MCF 10A (cell line): ENCODE measurements around the gene MBOAT2. TPM values are rescaled to one million over a fixed set of nuclear protein-coding genes. Genes with fewer than 3 reads are reported as not detected.

Experiments
- BruUV-seq: library from RNA; stranded (reverse); fragments of 400-500 nt; replicated peaks from 2 replicates; lab custom pipeline; 2021; lab: Mats Ljungman, UMichigan
- CTCF ChIA-PET: fragments of 300-600 bp; sonication (Branson Sonifier 250); formaldehyde crosslinking; extraction: SDS; loops from one replicate; lab custom pipeline; 2021; ENCODE audit warnings: antibody characterized with exemption, inconsistent platforms; lab: Yijun Ruan, JAX
- POLR2A ChIA-PET: fragments of 300-600, 350-650 bp; sonication (Branson Sonifier 250); formaldehyde crosslinking; extraction: SDS; loops from one replicate; lab custom pipeline; 2020; ENCODE audit warnings: antibody characterized with exemption, inconsistent platforms; lab: Yijun Ruan, JAX
- DNase-seq: peaks from one replicate; pipeline ENCODE4 v3.0.0-alpha.2; 2018; ENCODE audit not compliant: unreplicated experiment
- H3K27ac Mint-ChIP-seq: one replicate; pipeline ENCODE4 v1.8.0; 2022; ENCODE audit warnings: mild to moderate bottlenecking, low read depth, mixed read lengths; ENCODE audit not compliant: unreplicated experiment
- H3K27me3 Mint-ChIP-seq: one replicate; pipeline ENCODE4 v1.8.0; 2022; ENCODE audit warnings: mixed read lengths; ENCODE audit not compliant: insufficient read depth, unreplicated experiment
- H3K36me3 Mint-ChIP-seq: one replicate; pipeline ENCODE4 v1.8.0; 2022; ENCODE audit warnings: mild to moderate bottlenecking, moderate library complexity, mixed read lengths; ENCODE audit not compliant: insufficient read depth, unreplicated experiment
- H3K4me1 Mint-ChIP-seq: one replicate; pipeline ENCODE4 v1.8.0; 2022; ENCODE audit warnings: mixed read lengths; ENCODE audit not compliant: insufficient read depth, unreplicated experiment
- H3K4me3 Mint-ChIP-seq: one replicate; pipeline ENCODE4 v1.8.0; 2022; ENCODE audit warnings: mild to moderate bottlenecking, moderate library complexity, mixed read lengths; ENCODE audit not compliant: unreplicated experiment
- H3K9me3 Mint-ChIP-seq: one replicate; pipeline ENCODE4 v1.8.0; 2022; ENCODE audit warnings: mixed read lengths; ENCODE audit not compliant: unreplicated experiment
- intact Hi-C: fragments of 100-400 bp; cut with micrococcal nuclease; formaldehyde crosslinking; loops from 2 replicates; pipeline ENCODE4 v1.14.1; 2022
- total RNA-seq: library from RNA; stranded (reverse); gene quantifications from 2 replicates; pipeline ENCODE4 v1.2.3, GENCODE V29; 2022
- TF ChIP-seq, protein P1 (sequence below): fragments of 200-600 bp; IDR thresholded peaks from one replicate; pipeline ENCODE4 v1.8.0; 2022; ENCODE audit warnings: antibody characterized with exemption, mild to moderate bottlenecking; ENCODE audit not compliant: unreplicated experiment

Gene MBOAT2
- total RNA-seq, 1 experiment from 2014 or later, result 34.7 TPM

DNA sequence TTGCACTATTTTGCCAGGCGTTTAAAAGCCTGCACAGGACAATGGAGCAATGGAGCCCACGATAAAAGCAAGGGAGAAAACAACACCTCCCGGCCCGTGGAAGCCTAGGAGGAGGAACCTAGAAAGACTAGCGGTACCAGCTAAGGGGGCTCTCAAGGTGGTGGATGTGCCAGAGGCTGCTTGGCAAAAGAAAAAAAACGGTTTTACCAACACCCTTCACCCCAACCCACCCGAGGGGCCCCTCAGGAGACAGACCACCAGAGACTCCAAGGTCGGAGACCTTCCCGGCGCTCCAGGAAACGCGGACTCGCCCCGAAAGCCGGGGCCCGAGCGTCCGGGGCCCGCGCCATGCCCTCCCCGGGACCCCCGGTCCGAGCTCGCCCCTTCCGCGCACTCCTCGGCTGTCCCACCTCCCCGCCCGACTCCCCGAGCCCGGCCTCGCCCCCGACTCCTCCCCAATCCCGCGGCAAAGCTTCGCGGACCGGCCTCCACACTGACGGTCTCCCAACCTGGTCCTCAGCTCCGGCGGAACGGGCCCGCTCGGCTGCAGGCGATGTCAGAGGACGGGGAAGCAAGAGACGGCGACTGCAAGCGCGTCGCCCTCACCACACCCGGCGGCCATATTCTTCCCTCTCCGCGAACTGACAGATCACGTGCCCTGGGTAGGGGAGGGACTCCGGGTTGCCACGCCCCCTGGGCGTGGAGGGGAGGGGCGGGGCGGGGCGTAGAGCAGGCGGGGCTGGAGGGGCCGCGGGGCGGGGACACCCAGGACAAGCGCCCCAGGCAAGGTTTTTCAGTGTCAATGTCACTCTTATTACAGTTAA, 166.3 kb downstream of the MBOAT2 start, which contains the start of gene KIDINS220:
TSS of gene KIDINS220 (minus strand) at position 643 of the 824 bp plus-strand sequence. CDS start 10,520 bp downstream, outside the sequence.
- H3K9me3 Mint-ChIP-seq, result no peaks in the 10 kb centered on the region
- H3K36me3 Mint-ChIP-seq, result no peaks in the 10 kb centered on the region
- H3K4me3 Mint-ChIP-seq, result peak within 1 kb of the TSS; percentile 91
- ChIA-PET CTCF (interaction anchor here (0.8 to 2.0 kb wide), 4 partner anchors 14 to 305 kb away, joined by 3 to 6 read pairs (median 4); no protein-coding TSS in a partner anchor), POLR2A (interaction anchor here (0.5 to 2.5 kb wide), 14 partner anchors 11 to 1722 kb away, joined by 3 to 36 read pairs (median 4); no protein-coding TSS in a partner anchor)
- peak; percentile 86 for DNase-seq
- no peaks in the 10 kb centered on the region for H3K27me3 Mint-ChIP-seq
- peak within 1 kb of the TSS; percentile 97 for H3K27ac Mint-ChIP-seq
- BruUV-seq, result TSS peak; percentile 38
- TF ChIP-seq, protein P1, sequence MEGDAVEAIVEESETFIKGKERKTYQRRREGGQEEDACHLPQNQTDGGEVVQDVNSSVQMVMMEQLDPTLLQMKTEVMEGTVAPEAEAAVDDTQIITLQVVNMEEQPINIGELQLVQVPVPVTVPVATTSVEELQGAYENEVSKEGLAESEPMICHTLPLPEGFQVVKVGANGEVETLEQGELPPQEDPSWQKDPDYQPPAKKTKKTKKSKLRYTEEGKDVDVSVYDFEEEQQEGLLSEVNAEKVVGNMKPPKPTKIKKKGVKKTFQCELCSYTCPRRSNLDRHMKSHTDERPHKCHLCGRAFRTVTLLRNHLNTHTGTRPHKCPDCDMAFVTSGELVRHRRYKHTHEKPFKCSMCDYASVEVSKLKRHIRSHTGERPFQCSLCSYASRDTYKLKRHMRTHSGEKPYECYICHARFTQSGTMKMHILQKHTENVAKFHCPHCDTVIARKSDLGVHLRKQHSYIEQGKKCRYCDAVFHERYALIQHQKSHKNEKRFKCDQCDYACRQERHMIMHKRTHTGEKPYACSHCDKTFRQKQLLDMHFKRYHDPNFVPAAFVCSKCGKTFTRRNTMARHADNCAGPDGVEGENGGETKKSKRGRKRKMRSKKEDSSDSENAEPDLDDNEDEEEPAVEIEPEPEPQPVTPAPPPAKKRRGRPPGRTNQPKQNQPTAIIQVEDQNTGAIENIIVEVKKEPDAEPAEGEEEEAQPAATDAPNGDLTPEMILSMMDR, result no peak
- intact Hi-C loops, result loop anchor here (2.0 kb wide), 1 partner anchor 32 kb away; no protein-coding TSS in a partner anchor
- peaks cover 23% of the 10 kb centered on the region for H3K4me1 Mint-ChIP-seq

DNA sequence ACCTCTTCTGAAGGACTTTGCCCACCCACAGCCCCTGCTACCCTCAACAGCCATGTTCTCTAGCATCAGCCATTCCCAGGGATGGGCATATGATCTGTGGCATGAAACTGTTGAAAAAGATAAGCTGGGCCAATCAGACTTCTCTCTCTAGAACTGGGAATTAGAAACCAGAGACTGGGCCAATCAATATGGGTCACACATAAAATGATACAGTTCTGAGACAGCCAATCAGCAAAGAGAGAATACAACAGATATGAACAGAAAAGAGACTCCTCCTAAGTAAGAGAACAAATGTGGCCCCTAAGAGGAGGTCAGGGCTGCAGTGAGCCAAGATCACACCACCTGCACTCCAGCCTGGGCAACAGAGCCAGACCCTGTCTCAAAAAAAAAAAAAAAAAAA, 168.2 kb downstream of the MBOAT2 start:
- Mint-ChIP-seq H3K4me1 (peaks cover 23% of the 10 kb centered on the region), H3K4me3 (peak overlapping the region; percentile 91), H3K9me3 (no peaks in the 10 kb centered on the region), H3K36me3 (no peaks in the 10 kb centered on the region), H3K27ac (no peak overlapping the region), H3K27me3 (no peaks in the 10 kb centered on the region)
- no TSS peak for BruUV-seq
- TF ChIP-seq, protein P1, result no peak
- POLR2A ChIA-PET, result interaction anchor here (0.6 kb wide), 1 partner anchor 11 kb away, joined by 3 read pairs; no protein-coding TSS in a partner anchor
- CTCF ChIA-PET, result interaction anchor here (1.5 kb wide), 1 partner anchor 11 kb away, joined by 3 read pairs; no protein-coding TSS in a partner anchor
- no peak for DNase-seq
- intact Hi-C loops, result no loop called here

DNA sequence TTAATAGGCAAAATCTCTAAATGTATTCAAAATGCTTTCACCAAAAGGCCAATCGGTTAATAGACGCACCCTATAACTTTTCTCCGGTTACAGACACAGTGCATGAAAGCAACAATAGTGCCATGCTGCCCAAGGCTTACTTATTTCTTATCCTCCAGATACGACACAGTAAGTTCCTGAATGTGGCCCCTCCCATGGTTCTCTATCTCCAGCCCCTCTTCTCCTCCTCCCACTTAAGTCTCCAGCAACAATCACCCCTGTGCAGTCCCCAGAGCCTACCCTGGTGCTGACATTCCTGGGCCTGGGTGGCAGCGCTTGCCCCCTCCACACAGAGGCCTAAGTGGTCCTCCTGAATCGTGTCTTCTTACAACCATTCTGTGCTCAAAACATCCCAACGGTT, 169.6 kb downstream of the MBOAT2 start:
- intact Hi-C loops, result no loop called here
- Mint-ChIP-seq H3K9me3 (no peaks in the 10 kb centered on the region), H3K27me3 (no peaks in the 10 kb centered on the region), H3K4me3 (no peak overlapping the region), H3K27ac (no peak overlapping the region), H3K4me1 (peaks cover 28% of the 10 kb centered on the region), H3K36me3 (no peaks in the 10 kb centered on the region)
- TF ChIP-seq, protein P1, result no peak
- ChIA-PET POLR2A (interaction anchor here (0.7 kb wide), 1 partner anchor 18 kb away, joined by 3 read pairs; no protein-coding TSS in a partner anchor), CTCF (interaction anchor here (0.6 to 1.5 kb wide), 2 partner anchors 10 to 12 kb away, joined by 3 read pairs; no protein-coding TSS in a partner anchor)
- BruUV-seq, result no TSS peak
- no peak for DNase-seq

DNA sequence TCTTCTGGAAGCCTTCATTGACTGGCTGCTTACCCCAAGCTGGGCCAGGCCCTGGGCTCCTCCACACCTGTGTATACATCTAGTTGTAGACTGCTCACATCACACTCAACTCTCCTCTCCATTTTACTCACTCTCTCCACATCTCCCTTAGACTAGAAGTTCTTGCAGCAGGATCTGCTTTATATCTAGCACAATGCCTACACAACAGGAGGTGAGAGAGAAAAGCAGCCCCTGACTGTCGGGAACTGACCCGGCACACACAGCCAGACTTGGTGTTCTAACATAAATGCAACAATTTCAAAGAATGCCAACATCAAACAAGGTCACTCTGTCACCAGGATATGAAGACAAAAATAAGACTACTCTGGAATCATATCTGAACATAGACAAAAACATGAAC, 172.0 kb downstream of the MBOAT2 start:
- H3K36me3 Mint-ChIP-seq, result no peaks in the 10 kb centered on the region
- H3K4me1 Mint-ChIP-seq, result peaks cover 35% of the 10 kb centered on the region
- ChIA-PET POLR2A (interaction anchor here (1.8 kb wide), 1 partner anchor 10 kb away, joined by 4 read pairs; no protein-coding TSS in a partner anchor), CTCF (interaction anchor here (0.6 to 0.9 kb wide), 2 partner anchors 9 to 549 kb away, joined by 3 read pairs; no protein-coding TSS in a partner anchor)
- H3K27me3 Mint-ChIP-seq, result no peaks in the 10 kb centered on the region
- H3K27ac Mint-ChIP-seq, result no peak overlapping the region
- no peak overlapping the region for H3K4me3 Mint-ChIP-seq
- no peaks in the 10 kb centered on the region for H3K9me3 Mint-ChIP-seq
- intact Hi-C loops, result no loop called here
- no peak for DNase-seq
- BruUV-seq, result no TSS peak
- TF ChIP-seq, protein P1, result no peak
